ENCODE data around the gene CAMKK1. TPM values are rescaled to one million over a fixed set of nuclear protein-coding genes. Genes with fewer than 3 reads are reported as not detected.
A peak's percentile ranks its signal among the peaks of the same experiment; 100 is the strongest.

The CAMKK1 gene
- total RNA-seq, 4 donors from 2014 or later, result 0.44 to 5.1 (median 2.1) TPM

DNA sequence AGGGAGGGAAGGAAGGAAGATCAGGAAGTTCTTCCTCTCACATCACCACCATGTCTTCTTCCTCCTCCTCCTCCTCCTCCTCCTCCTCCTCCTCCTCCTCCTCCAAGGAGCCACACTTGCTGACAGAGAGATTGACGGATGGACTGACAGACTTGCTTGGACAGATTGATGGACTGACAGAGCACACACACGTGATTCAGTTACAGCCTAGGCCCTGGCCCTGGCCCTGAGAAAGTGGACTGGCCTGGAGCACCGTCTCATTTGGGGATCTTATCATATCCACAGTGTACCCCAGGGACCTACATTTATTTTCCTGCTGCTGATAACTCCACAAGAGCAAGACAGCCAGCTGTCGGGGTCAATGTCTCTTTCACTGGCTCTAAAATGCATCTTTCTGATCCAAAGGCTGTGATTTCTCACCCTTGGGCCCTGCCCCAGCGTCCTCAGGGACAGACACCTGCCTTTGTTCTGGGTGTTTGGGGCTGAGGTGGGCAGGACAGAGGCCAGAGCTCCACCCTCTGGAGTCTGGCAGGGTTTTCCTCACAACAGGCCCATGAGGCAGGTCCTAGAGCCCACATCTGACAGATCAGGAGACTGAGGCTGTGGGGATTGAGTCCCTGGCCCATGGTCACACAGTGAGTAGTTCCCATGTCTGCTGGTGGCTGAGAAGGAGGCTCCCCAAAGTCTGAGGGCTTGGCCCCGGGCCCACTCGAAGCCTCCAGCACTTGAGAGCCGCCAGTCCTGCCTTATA, 25.7 kb upstream of the CAMKK1 start:
- H3K36me3 ChIP-seq, result no peaks in the 10 kb centered on the region
- H3K4me1 ChIP-seq, result peaks cover 2 to 4% of the 10 kb centered on the region in 2 donors
- TF ChIP-seq POLR2A (IDR thresholded peaks at IDR 0.05) (no peak), CTCF (IDR thresholded peaks at IDR 0.05 in 4 of 5, conservative IDR thresholded peaks at IDR 0.05 in 1 of 5) (no peak)
- intact Hi-C loops (cut with DNase I; ENCODE audit: low total_unique reads), result loop anchor here (5.0 kb wide), 1 partner anchor 1034 kb away; the partner anchor contains the start of gene ENO3
- H3K9me3 ChIP-seq, result no peaks in the 10 kb centered on the region
- DNase-seq (no peak), ATAC-seq (no peak)
- no peak overlapping the region for H3K4me3 ChIP-seq
- H3K27ac ChIP-seq, result peak overlapping the region in 3 of 4 donors; percentile 42 to 59 (median 51)
- in situ Hi-C loops (cut with MboI; ENCODE audit: low sequenced_read_pairs in 4 of 4), result loop anchor here in 3 of 4 donors (10.0 kb wide), 2 partner anchors 54 to 86 kb away; no protein-coding TSS in a partner anchor
- H3K27me3 ChIP-seq, result no peaks in the 10 kb centered on the region

- TF ChIP-seq POLR2A (IDR thresholded peaks at IDR 0.05) (no peak), CTCF (IDR thresholded peaks at IDR 0.05 in 4 of 5, conservative IDR thresholded peaks at IDR 0.05 in 1 of 5) (no peak)
- no peaks in the 10 kb centered on the region for H3K27me3 ChIP-seq
- no peak for ATAC-seq
- in situ Hi-C loops (cut with MboI; ENCODE audit: low sequenced_read_pairs in 4 of 4) (loop anchor here in 3 of 4 donors (10.0 kb wide), 2 partner anchors 53 to 87 kb away; no protein-coding TSS in a partner anchor), intact Hi-C loops (cut with DNase I; ENCODE audit: low total_unique reads) (loop anchor here (5.0 kb wide), 1 partner anchor 1035 kb away; the partner anchor contains the start of gene ENO3)
- H3K4me3 ChIP-seq, result no peak overlapping the region
- peaks cover 3 to 4% of the 10 kb centered on the region in 2 donors for H3K4me1 ChIP-seq
- peak overlapping the region in 1 of 4 donors; percentile 10 for H3K27ac ChIP-seq
- no peak for DNase-seq
- no peaks in the 10 kb centered on the region for H3K9me3 ChIP-seq
- H3K36me3 ChIP-seq, result no peaks in the 10 kb centered on the region
These were observed 24.6 kb upstream of the CAMKK1 start for GRCh38 chr17:3917391-3917931.

- intact Hi-C loops (cut with DNase I; ENCODE audit: low total_unique reads) (loop anchor here (5.0 kb wide), 1 partner anchor 1035 kb away; the partner anchor contains the start of gene ENO3), in situ Hi-C loops (cut with MboI; ENCODE audit: low sequenced_read_pairs in 4 of 4) (loop anchor here in 3 of 4 donors (10.0 kb wide), 2 partner anchors 52 to 88 kb away; no protein-coding TSS in a partner anchor)
- H3K4me1 ChIP-seq, result peaks cover 3 to 4% of the 10 kb centered on the region in 2 donors
- TF ChIP-seq POLR2A (IDR thresholded peaks at IDR 0.05) (no peak), CTCF (IDR thresholded peaks at IDR 0.05 in 4 of 5, conservative IDR thresholded peaks at IDR 0.05 in 1 of 5) (no peak)
- DNase-seq (no peak), ATAC-seq (no peak)
- H3K27ac ChIP-seq, result no peak overlapping the region
- H3K36me3 ChIP-seq, result no peaks in the 10 kb centered on the region
- H3K4me3 ChIP-seq, result no peak overlapping the region
- no peaks in the 10 kb centered on the region for H3K9me3 ChIP-seq
- no peaks in the 10 kb centered on the region for H3K27me3 ChIP-seq
These were observed 24.0 kb upstream of the CAMKK1 start for GRCh38 chr17:3916825-3917224.

- TF ChIP-seq POLR2A (IDR thresholded peaks at IDR 0.05) (no peak), CTCF (IDR thresholded peaks at IDR 0.05 in 4 of 5, conservative IDR thresholded peaks at IDR 0.05 in 1 of 5) (no peak)
- peak within 1 kb of the TSS in 1 of 4 donors; percentile 5 for H3K4me3 ChIP-seq
- in situ Hi-C loops (cut with MboI; ENCODE audit: low sequenced_read_pairs in 4 of 4), result loop anchor here in 3 of 4 donors (10.0 kb wide), 2 partner anchors 51 to 89 kb away; no protein-coding TSS in a partner anchor
- ATAC-seq (no peak), DNase-seq (no peak)
- H3K9me3 ChIP-seq, result no peaks in the 10 kb centered on the region
- intact Hi-C loops (cut with DNase I; ENCODE audit: low total_unique reads), result loop anchor here (5.0 kb wide), 1 partner anchor 1036 kb away; the partner anchor contains the start of gene ENO3
- H3K36me3 ChIP-seq, result no peaks in the 10 kb centered on the region
- H3K27me3 ChIP-seq, result no peaks in the 10 kb centered on the region
- H3K4me1 ChIP-seq, result peaks cover 3 to 8% of the 10 kb centered on the region in 2 donors
- H3K27ac ChIP-seq, result peak within 1 kb of the TSS in 1 of 4 donors; percentile 10
These were observed 23.3 kb upstream of the CAMKK1 start, which contains the start of gene P2RX1 for GRCh38 chr17:3915995-3916696. TSS of gene P2RX1 (minus strand) at chr17:3916465. CDS start at chr17:3916225, 240 bp downstream.

All from gastrocnemius medialis (tissue), 4 donors.